OCI-LY1 (cell line): Measurements from ENCODE around the gene CAMK2A.

Source experiments
- H2AFZ ChIP-seq: fragments of 200-600 bp; sonication (generic), shearing (Covaris generic); 2 replicates; pipeline ENCODE4 v1.6.0; 2014; ENCODE audit warnings: antibody characterized with exemption, mild to moderate bottlenecking, low read length
- H3F3A ChIP-seq: fragments of 200-600 bp; sonication (generic), shearing (Covaris generic); 2 replicates; pipeline ENCODE4 v1.6.0; 2014; ENCODE audit warnings: mild to moderate bottlenecking, antibody characterized with exemption, low read length, moderate library complexity; ENCODE audit not compliant: insufficient read depth
- H3K27ac ChIP-seq: fragments of 200-600 bp; sonication (generic); 2 replicates; pipeline ENCODE4 v1.5.1; 2014; ENCODE audit warnings: low read length, mixed run types, mild to moderate bottlenecking, low read depth; ENCODE audit not compliant: poor library complexity, severe bottlenecking
- H3K27me3 ChIP-seq: fragments of 200-600 bp; sonication (generic); 2 replicates; pipeline ENCODE4 v1.6.0; 2014; ENCODE audit warnings: antibody characterized with exemption, mild to moderate bottlenecking, low read length, moderate library complexity; ENCODE audit not compliant: insufficient read depth
- H3K36me3 ChIP-seq: fragments of 200-600 bp; sonication (generic); 2 replicates; pipeline ENCODE4 v1.6.1; 2014; ENCODE audit warnings: mild to moderate bottlenecking, antibody characterized with exemption, low read length, moderate library complexity, mixed read lengths; ENCODE audit not compliant: insufficient read depth
- H3K4me1 ChIP-seq: fragments of 200-600 bp; sonication (generic); 2 replicates; pipeline ENCODE4 v1.5.1; 2014; ENCODE audit warnings: mild to moderate bottlenecking, low read length, moderate library complexity; ENCODE audit not compliant: insufficient read depth, severe bottlenecking
- H3K4me2 ChIP-seq: fragments of 200-600 bp; sonication (generic), shearing (Covaris generic); 2 replicates; pipeline ENCODE4 v1.6.1; 2014; ENCODE audit warnings: low read length
- H3K4me3 ChIP-seq: fragments of 200-600 bp; sonication (generic); 2 replicates; pipeline ENCODE4 v1.5.1; 2014; ENCODE audit warnings: low read length, low read depth, mild to moderate bottlenecking, mixed read lengths; ENCODE audit not compliant: poor library complexity, severe bottlenecking
- H3K79me2 ChIP-seq: fragments of 200-600 bp; shearing (Covaris generic); 2 replicates; pipeline ENCODE4 v1.6.1; 2016; ENCODE audit warnings: mixed run types, low read length, mixed read lengths; ENCODE audit not compliant: insufficient read depth
- H3K9ac ChIP-seq: fragments of 200-600 bp; sonication (generic), shearing (Covaris generic); 2 replicates; pipeline ENCODE4 v1.6.1; 2014; ENCODE audit warnings: mild to moderate bottlenecking, low read length, mixed read lengths
- H3K9me2 ChIP-seq: fragments of 200-600 bp; sonication (generic), shearing (Covaris generic); 2 replicates; pipeline ENCODE4 v1.6.1; 2014; ENCODE audit warnings: low read depth, mild to moderate bottlenecking, low read length, mixed read lengths
- H3K9me3 ChIP-seq: fragments of 200-600 bp; shearing (Covaris generic); 2 replicates; pipeline ENCODE4 v1.6.1; 2014; ENCODE audit warnings: low read length, mixed read lengths
- H4K20me1 ChIP-seq: fragments of 200-600 bp; sonication (generic), shearing (Covaris generic); 2 replicates; pipeline ENCODE4 v1.6.0; 2016; ENCODE audit warnings: mild to moderate bottlenecking, low read length; ENCODE audit not compliant: insufficient read depth
- CTCF ChIP-seq: fragments of 200-600 bp; sonication (generic), shearing (Covaris generic); IDR thresholded peaks from 2 replicates; pipeline ENCODE4 v1.5.1; 2017; ENCODE audit warnings: mild to moderate bottlenecking, antibody characterized with exemption, low read length, moderate library complexity, mixed read lengths
- EZH2 ChIP-seq: fragments of 200-600 bp; sonication (generic), shearing (Covaris generic); IDR thresholded peaks from 2 replicates; pipeline ENCODE4 v1.8.0; 2017; ENCODE audit warnings: borderline replicate concordance, mixed run types, mild to moderate bottlenecking, antibody characterized with exemption, low read length, moderate library complexity, mixed read lengths

The CAMK2A gene

GRCh38 chr5:150244209-150244608 is 45.4 kb downstream of the CAMK2A start:
- no peaks in the 10 kb centered on the region for H4K20me1 ChIP-seq
- H3K4me2 ChIP-seq = no peak overlapping the region
- H3K27ac ChIP-seq = no peak overlapping the region
- TF ChIP-seq CTCF = no peak
- TF ChIP-seq EZH2 = no peak
- no peak overlapping the region for H2AFZ ChIP-seq
- no peaks in the 10 kb centered on the region for H3F3A ChIP-seq
- no peaks in the 10 kb centered on the region for H3K79me2 ChIP-seq
- H3K9me2 ChIP-seq = no peaks in the 10 kb centered on the region
- no peaks in the 10 kb centered on the region for H3K9me3 ChIP-seq
- no peaks in the 10 kb centered on the region; the same call in 1 of the 2 replicates for H3K27me3 ChIP-seq
- H3K9ac ChIP-seq = no peak overlapping the region
- no peaks in the 10 kb centered on the region for H3K36me3 ChIP-seq
- H3K4me1 ChIP-seq = no peaks in the 10 kb centered on the region
- H3K4me3 ChIP-seq = no peak overlapping the region

GRCh38 chr5:150243590-150243989 is 46.0 kb downstream of the CAMK2A start:
- Histone ChIP-seq H3K9me3 (no peaks in the 10 kb centered on the region), H3K4me2 (no peak overlapping the region), H3K9ac (no peak overlapping the region), H3K4me1 (no peaks in the 10 kb centered on the region), H3K79me2 (no peaks in the 10 kb centered on the region), H3K27me3 (no peaks in the 10 kb centered on the region; the same call in 1 of the 2 replicates), H3K9me2 (no peaks in the 10 kb centered on the region), H4K20me1 (no peaks in the 10 kb centered on the region), H3K27ac (no peak overlapping the region), H3K36me3 (no peaks in the 10 kb centered on the region), H2AFZ (no peak overlapping the region), H3F3A (no peaks in the 10 kb centered on the region), H3K4me3 (no peak overlapping the region)
- TF ChIP-seq CTCF = no peak
- no peak for TF ChIP-seq EZH2

- Histone ChIP-seq H3K27me3 (no peaks in the 10 kb centered on the region; the same call in 1 of the 2 replicates), H4K20me1 (no peaks in the 10 kb centered on the region), H3K9me2 (no peaks in the 10 kb centered on the region), H3K36me3 (no peaks in the 10 kb centered on the region), H3K4me3 (no peak overlapping the region), H3K9ac (no peak overlapping the region), H3K9me3 (no peaks in the 10 kb centered on the region), H3K27ac (no peak overlapping the region), H3F3A (no peaks in the 10 kb centered on the region), H3K4me2 (no peak overlapping the region), H3K4me1 (no peaks in the 10 kb centered on the region), H3K79me2 (no peaks in the 10 kb centered on the region), H2AFZ (no peak overlapping the region)
- TF ChIP-seq EZH2 (no peak), CTCF (no peak)
These were observed 47.2 kb downstream of the CAMK2A start for GRCh38 chr5:150242251-150242894.
